Measurements from ENCODE around the gene RASL11B.

DNA sequence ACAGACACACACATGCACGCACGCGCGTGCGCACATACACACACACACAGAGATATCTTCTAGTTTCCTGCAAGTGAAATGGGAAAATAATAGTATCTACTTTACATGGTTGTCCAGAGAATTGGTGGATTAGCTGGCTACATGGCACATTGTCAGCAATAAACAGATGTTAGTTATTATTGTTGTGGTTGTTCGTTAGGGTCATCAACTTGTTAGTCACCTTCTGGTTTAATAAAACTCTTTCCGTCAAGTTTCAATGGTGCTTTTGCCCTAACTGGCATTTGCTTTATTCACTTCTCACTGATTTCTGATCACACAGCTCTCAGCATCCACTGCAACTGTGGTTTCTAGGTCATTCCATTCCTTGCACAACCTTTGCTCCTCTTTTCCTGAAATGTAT is 25.4 kb upstream of the RASL11B start:
- TF ChIP-seq, protein P1, sequence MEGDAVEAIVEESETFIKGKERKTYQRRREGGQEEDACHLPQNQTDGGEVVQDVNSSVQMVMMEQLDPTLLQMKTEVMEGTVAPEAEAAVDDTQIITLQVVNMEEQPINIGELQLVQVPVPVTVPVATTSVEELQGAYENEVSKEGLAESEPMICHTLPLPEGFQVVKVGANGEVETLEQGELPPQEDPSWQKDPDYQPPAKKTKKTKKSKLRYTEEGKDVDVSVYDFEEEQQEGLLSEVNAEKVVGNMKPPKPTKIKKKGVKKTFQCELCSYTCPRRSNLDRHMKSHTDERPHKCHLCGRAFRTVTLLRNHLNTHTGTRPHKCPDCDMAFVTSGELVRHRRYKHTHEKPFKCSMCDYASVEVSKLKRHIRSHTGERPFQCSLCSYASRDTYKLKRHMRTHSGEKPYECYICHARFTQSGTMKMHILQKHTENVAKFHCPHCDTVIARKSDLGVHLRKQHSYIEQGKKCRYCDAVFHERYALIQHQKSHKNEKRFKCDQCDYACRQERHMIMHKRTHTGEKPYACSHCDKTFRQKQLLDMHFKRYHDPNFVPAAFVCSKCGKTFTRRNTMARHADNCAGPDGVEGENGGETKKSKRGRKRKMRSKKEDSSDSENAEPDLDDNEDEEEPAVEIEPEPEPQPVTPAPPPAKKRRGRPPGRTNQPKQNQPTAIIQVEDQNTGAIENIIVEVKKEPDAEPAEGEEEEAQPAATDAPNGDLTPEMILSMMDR (IDR thresholded peaks at IDR 0.05; ENCODE audit: extremely low read depth in 1 of 2, insufficient read depth in 1 of 2, low read depth in 1 of 2, low read length in 2 of 2) = no peak
- TF ChIP-seq POLR2A (IDR thresholded peaks at IDR 0.05; ENCODE audit: low read depth, low read length) (no peak), MYC (IDR thresholded peaks at IDR 0.05; ENCODE audit: low read depth, low read length) (no peak), EZH2 (IDR thresholded peaks at IDR 0.05; ENCODE audit: borderline replicate concordance, low read depth, low read length, severe bottlenecking) (no peak), POLR2AphosphoS5 (IDR thresholded peaks at IDR 0.05; ENCODE audit: insufficient read depth, low read depth, low read length) (no peak), JUN (IDR thresholded peaks at IDR 0.05; ENCODE audit: borderline replicate concordance, insufficient read depth, insufficient read length, low read depth) (no peak), FOS (IDR thresholded peaks at IDR 0.05; ENCODE audit: borderline replicate concordance, insufficient read depth, low read length) (no peak), GATA2 (IDR thresholded peaks at IDR 0.05; ENCODE audit: insufficient read depth, insufficient read length, low read depth, low read length) (no peak)
- TF ChIP-seq, protein P2, sequence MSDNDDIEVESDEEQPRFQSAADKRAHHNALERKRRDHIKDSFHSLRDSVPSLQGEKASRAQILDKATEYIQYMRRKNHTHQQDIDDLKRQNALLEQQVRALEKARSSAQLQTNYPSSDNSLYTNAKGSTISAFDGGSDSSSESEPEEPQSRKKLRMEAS (IDR thresholded peaks at IDR 0.05; ENCODE audit: insufficient read depth, insufficient read length) = no peak
